DOHH2 (cell line): ENCODE results near the gene COL20A1.

ENCODE experiments used
- H3F3A ChIP-seq: fragments of 200-600 bp; sonication (generic), shearing (Covaris generic); 2 replicates; pipeline ENCODE4 v1.6.0; 2016; ENCODE audit warnings: antibody characterized with exemption, mild to moderate bottlenecking; ENCODE audit not compliant: control insufficient read depth, insufficient read depth
- H3K27ac ChIP-seq: fragments of 200-600 bp; sonication (generic); 2 replicates; pipeline ENCODE4 v1.5.1; 2014; ENCODE audit warnings: low read depth, mild to moderate bottlenecking, low read length, moderate library complexity
- H3K27me3 ChIP-seq: fragments of 200-600 bp; sonication (generic); 2 replicates; pipeline ENCODE4 v1.6.1; 2014; ENCODE audit warnings: mild to moderate bottlenecking, low read length, mixed read lengths; ENCODE audit not compliant: control insufficient read depth
- H3K36me3 ChIP-seq: fragments of 200-600 bp; sonication (generic); 2 replicates; pipeline ENCODE4 v1.6.1; 2014; ENCODE audit warnings: mild to moderate bottlenecking, low read length, moderate library complexity, mixed read lengths; ENCODE audit not compliant: control insufficient read depth
- H3K4me1 ChIP-seq: fragments of 200-600 bp; sonication (generic); 2 replicates; pipeline ENCODE4 v1.6.1; 2014; ENCODE audit warnings: mild to moderate bottlenecking, low read length, mixed read lengths; ENCODE audit not compliant: control insufficient read depth
- H3K4me2 ChIP-seq: fragments of 200-600 bp; sonication (generic); 2 replicates; pipeline ENCODE4 v1.6.0; 2014; ENCODE audit warnings: mild to moderate bottlenecking, low read length, moderate library complexity
- H3K4me3 ChIP-seq: fragments of 200-600 bp; sonication (generic); 2 replicates; pipeline ENCODE4 v1.5.1; 2014; ENCODE audit warnings: mild to moderate bottlenecking, low read length, mixed read lengths
- H3K79me2 ChIP-seq: fragments of 200-600 bp; sonication (generic); 2 replicates; pipeline ENCODE4 v1.6.1; 2014; ENCODE audit warnings: mild to moderate bottlenecking, low read length, mixed read lengths; ENCODE audit not compliant: control insufficient read depth
- H3K9me2 ChIP-seq: fragments of 200-600 bp; sonication (generic); replicated peaks from 2 replicates; pipeline ENCODE4 v1.6.1; 2014; ENCODE audit warnings: mild to moderate bottlenecking, low read length, mixed read lengths; ENCODE audit not compliant: control insufficient read depth
- H3K9me3 ChIP-seq: fragments of 200-600 bp; sonication (generic); 2 replicates; pipeline ENCODE4 v1.6.1; 2014; ENCODE audit warnings: antibody characterized with exemption, low read length, mixed read lengths; ENCODE audit not compliant: control insufficient read depth, insufficient read depth
- H4K20me1 ChIP-seq: fragments of 200-600 bp; sonication (generic); 2 replicates; pipeline ENCODE4 v1.6.0; 2014; ENCODE audit warnings: low read depth, mild to moderate bottlenecking, antibody characterized with exemption, low read length, moderate library complexity; ENCODE audit not compliant: control insufficient read depth, insufficient read depth
- CTCF ChIP-seq: fragments of 200-600 bp; sonication (generic); IDR thresholded peaks from one replicate; pipeline ENCODE4 v1.5.1; 2014; ENCODE audit warnings: antibody characterized with exemption, mild to moderate bottlenecking, low read depth, low read length; ENCODE audit not compliant: poor library complexity, severe bottlenecking
- EZH2phosphoT487 ChIP-seq: fragments of 200-600 bp; sonication (generic); IDR thresholded peaks from 2 replicates; pipeline ENCODE4 v1.6.1; 2017; ENCODE audit warnings: borderline replicate concordance, mild to moderate bottlenecking, antibody characterized with exemption, low read length, moderate library complexity, mixed read lengths

The COL20A1 gene

GRCh38 chr20:63294536-63294900 is 1.5 kb downstream of the COL20A1 start:
- TF ChIP-seq EZH2phosphoT487 (no peak), CTCF (no peak)
- Histone ChIP-seq H3K4me1 (peaks cover 3% of the 10 kb centered on the region; the same call in 1 of the 2 replicates), H3K4me3 (no peak overlapping the region), H3K4me2 (no peak overlapping the region), H3F3A (no peaks in the 10 kb centered on the region), H3K36me3 (no peaks in the 10 kb centered on the region), H4K20me1 (no peaks in the 10 kb centered on the region), H3K27me3 (no peaks in the 10 kb centered on the region), H3K9me3 (no peaks in the 10 kb centered on the region), H3K9me2 (no peaks in the 10 kb centered on the region), H3K27ac (no peak overlapping the region), H3K79me2 (no peaks in the 10 kb centered on the region)

GRCh38 chr20:63295018-63295417 is 2.0 kb downstream of the COL20A1 start:
- H3K27ac ChIP-seq: no peak overlapping the region
- no peaks in the 10 kb centered on the region for H3K36me3 ChIP-seq
- no peaks in the 10 kb centered on the region for H3K79me2 ChIP-seq
- H3F3A ChIP-seq: no peaks in the 10 kb centered on the region
- peaks cover 3% of the 10 kb centered on the region; the same call in 1 of the 2 replicates for H3K4me1 ChIP-seq
- H3K9me2 ChIP-seq: no peaks in the 10 kb centered on the region
- no peaks in the 10 kb centered on the region for H3K9me3 ChIP-seq
- H4K20me1 ChIP-seq: no peaks in the 10 kb centered on the region
- TF ChIP-seq CTCF (no peak), EZH2phosphoT487 (no peak)
- H3K27me3 ChIP-seq: no peaks in the 10 kb centered on the region
- no peak overlapping the region for H3K4me3 ChIP-seq
- H3K4me2 ChIP-seq: no peak overlapping the region

- Histone ChIP-seq H4K20me1 (no peaks in the 10 kb centered on the region), H3K36me3 (no peaks in the 10 kb centered on the region), H3F3A (no peaks in the 10 kb centered on the region), H3K9me3 (no peaks in the 10 kb centered on the region), H3K4me3 (no peak overlapping the region), H3K27ac (no peak overlapping the region), H3K4me2 (no peak overlapping the region), H3K79me2 (no peaks in the 10 kb centered on the region), H3K4me1 (peaks cover 3% of the 10 kb centered on the region; the same call in 1 of the 2 replicates), H3K27me3 (no peaks in the 10 kb centered on the region), H3K9me2 (no peaks in the 10 kb centered on the region)
- TF ChIP-seq EZH2phosphoT487: no peak
- no peak for TF ChIP-seq CTCF
Measured at GRCh38 chr20:63295422-63295821, 2.4 kb downstream of the COL20A1 start.

GRCh38 chr20:63295846-63296245 is 2.9 kb downstream of the COL20A1 start:
- no peaks in the 10 kb centered on the region for H3K9me3 ChIP-seq
- no peaks in the 10 kb centered on the region for H3K79me2 ChIP-seq
- no peaks in the 10 kb centered on the region for H3K9me2 ChIP-seq
- no peak for TF ChIP-seq EZH2phosphoT487
- TF ChIP-seq CTCF: no peak
- H3K27me3 ChIP-seq: no peaks in the 10 kb centered on the region
- H3K4me2 ChIP-seq: no peak overlapping the region
- H3K4me1 ChIP-seq: peaks cover 2% of the 10 kb centered on the region; the same call in 1 of the 2 replicates
- H3K36me3 ChIP-seq: no peaks in the 10 kb centered on the region
- no peak overlapping the region for H3K27ac ChIP-seq
- H3K4me3 ChIP-seq: no peak overlapping the region
- no peaks in the 10 kb centered on the region for H3F3A ChIP-seq
- no peaks in the 10 kb centered on the region for H4K20me1 ChIP-seq
